K562 (cell line): ENCODE measurements around the gene PRKAR2B. TPM values are rescaled to one million over a fixed set of nuclear protein-coding genes. Genes with fewer than 3 reads are reported as not detected.
"Not testable (repeated sequence)": the region's sequence is repeated elsewhere in the genome, so short reads cannot be mapped to it uniquely, and the experiment has no call there.

ENCODE experiments used
- ATAC-seq: fragments of 200-7000 bp; cut with Tn5 transposase; 3 replicates; pipeline ENCODE4 v1.9.1; 2020; ENCODE audit warnings: moderate library complexity
- BruUV-seq: library from RNA; stranded (reverse); fragments of 400-500 nt; replicated peaks from 2 replicates; lab custom pipeline; 2021; lab: Mats Ljungman, UMichigan
- CTCF ChIA-PET: fragments of 300-600 bp; formaldehyde crosslinking; extraction: SDS; loops from one replicate; lab custom pipeline; 2021; ENCODE audit warnings: low intra/inter-chr PET ratio; lab: Yijun Ruan, JAX
- POLR2A ChIA-PET: fragments of 300-600, 350-650 bp; sonication (Branson Sonifier 250); formaldehyde crosslinking; extraction: SDS; loops from one replicate; lab custom pipeline; 2021; ENCODE audit warnings: antibody characterized with exemption, inconsistent platforms; lab: Yijun Ruan, JAX
- DNase-seq, 4 experiments: peaks; one replicate each; pipeline versions ENCODE4 v3.0.0 to v3.0.0-alpha.2; 2011 to 2018; ENCODE audit warnings: low spot score in 3 of 4, mixed read lengths in 3 of 4; ENCODE audit errors: extremely low read depth in 1 of 4
- FAIRE-seq: peaks from 2 replicates; lab custom pipeline; 2011; peaks lifted over from hg19 to GRCh38; lab: Jason Lieb, UNC
- H2AFZ ChIP-seq: 2 replicates; pipeline ENCODE4 v1.6.0; 2011; ENCODE audit warnings: low read depth, low read length, control low read depth, inconsistent platforms
- H3K27ac ChIP-seq: fragments of 200-600 bp; 3 replicates; pipeline ENCODE4 v1.8.0; 2011; ENCODE audit warnings: low read depth, mild to moderate bottlenecking, control low read depth, inconsistent platforms, low read length, moderate library complexity, mixed read lengths; ENCODE audit errors: extremely low read depth
- H3K27me3 ChIP-seq, 2 experiments: fragments of 300-600 bp in 1 of 2; 2 replicates in 1 of 2; 3 replicates in 1 of 2; pipeline versions ENCODE4 v1.6.0 to v1.8.0; 2011; ENCODE audit warnings: inconsistent platforms in 2 of 2, low read length in 2 of 2, mild to moderate bottlenecking in 1 of 2, mixed read lengths in 1 of 2, moderate library complexity in 1 of 2; ENCODE audit not compliant: control insufficient read depth in 2 of 2, insufficient read depth in 2 of 2
- H3K36me3 ChIP-seq: fragments of 300-600 bp; 3 replicates; pipeline ENCODE4 v1.8.0; 2011; ENCODE audit warnings: mild to moderate bottlenecking, low read length, inconsistent platforms; ENCODE audit not compliant: control insufficient read depth, insufficient read depth
- H3K4me1 ChIP-seq, 2 experiments: fragments of 200-600 bp in 1 of 2; replicated peaks in 1 of 2; 2 replicates in 1 of 2; 3 replicates in 1 of 2; pipeline versions ENCODE4 v1.5.1 to v1.8.0; 2011; ENCODE audit warnings: inconsistent platforms in 2 of 2, low read length in 2 of 2, mild to moderate bottlenecking in 1 of 2, mixed read lengths in 1 of 2, moderate library complexity in 1 of 2; ENCODE audit not compliant: control insufficient read depth in 2 of 2, insufficient read depth in 2 of 2
- H3K4me2 ChIP-seq: 2 replicates; pipeline ENCODE4 v1.6.1; 2011; ENCODE audit warnings: low read length, control low read depth, inconsistent platforms, mixed read lengths; ENCODE audit not compliant: insufficient read depth
- H3K4me3 ChIP-seq: fragments of 200-600 bp; sonication (generic), shearing (Covaris generic); 2 replicates; pipeline ENCODE4 v1.5.1; 2016; ENCODE audit warnings: control low read depth, inconsistent platforms
- H3K79me2 ChIP-seq: fragments of 200-600 bp; 3 replicates; pipeline ENCODE4 v1.8.0; 2011; ENCODE audit warnings: low read length, inconsistent platforms; ENCODE audit not compliant: control insufficient read depth, insufficient read depth
- H3K9ac ChIP-seq, 2 experiments: 2 replicates each; pipeline versions ENCODE4 v1.6.0 to v1.6.1; 2011; ENCODE audit warnings: low read depth in 2 of 2, low read length in 2 of 2, control low read depth in 1 of 2, inconsistent platforms in 1 of 2, mild to moderate bottlenecking in 1 of 2, mixed read lengths in 1 of 2; ENCODE audit not compliant: insufficient read depth in 1 of 2
- H3K9me1 ChIP-seq: one replicate; pipeline ENCODE4 v1.6.0; 2011; ENCODE audit warnings: inconsistent platforms, mild to moderate bottlenecking, low read length, moderate library complexity; ENCODE audit not compliant: control insufficient read depth, insufficient read depth
- H3K9me3 ChIP-seq: replicated peaks from 2 replicates; pipeline ENCODE4 v1.5.1; 2011; ENCODE audit warnings: low read depth, low read length, inconsistent platforms; ENCODE audit not compliant: control insufficient read depth, insufficient read depth
- H4K20me1 ChIP-seq: replicated peaks from 2 replicates; pipeline ENCODE4 v1.6.1; 2011; ENCODE audit warnings: low read length, inconsistent platforms, mixed read lengths; ENCODE audit not compliant: control insufficient read depth, insufficient read depth
- ATF3 ChIP-seq, 2 experiments: fragments of 450-650 bp in 1 of 2; sonication (generic) in 1 of 2; formaldehyde crosslinking in 1 of 2; IDR thresholded peaks in 1 of 2; conservative IDR thresholded peaks in 1 of 2; 2 replicates each; pipeline versions ENCODE4 v1.6.1 to v1.8.1; 2016 to 2023; ENCODE audit warnings: mild to moderate bottlenecking in 2 of 2, moderate library complexity in 2 of 2, inconsistent platforms in 1 of 2, missing genetic modification reagents in 1 of 2
- CBX3 ChIP-seq, 2 experiments: IDR thresholded peaks; 1 replicate in 1 of 2; 2 replicates in 1 of 2; pipeline ENCODE4 v1.6.1; 2012; ENCODE audit warnings: inconsistent platforms in 2 of 2, low read length in 2 of 2, borderline replicate concordance in 1 of 2, control low read depth in 1 of 2
- CHAMP1 ChIP-seq: fragments of 450-650 bp; IDR thresholded peaks from 2 replicates; pipeline ENCODE4 v1.6.1; 2016; ENCODE audit warnings: mild to moderate bottlenecking
- FIP1L1 ChIP-seq: fragments of 200-400 bp; formaldehyde crosslinking; IDR thresholded peaks from 2 replicates; pipeline ENCODE4 v1.6.1; 2018; ENCODE audit warnings: mild to moderate bottlenecking, low read depth, low read length; ENCODE audit not compliant: poor library complexity, severe bottlenecking
- ZBTB33 ChIP-seq: sonication (generic); formaldehyde crosslinking; IDR thresholded peaks from 2 replicates; pipeline ENCODE4 v1.8.1; 2023; ENCODE audit warnings: mild to moderate bottlenecking, missing genetic modification reagents
- WGBS: fragments of 100-300 bp; shearing (Covaris generic); methylation state at CpG from one replicate; pipeline ENCODE4 v1.1.6; 2016; ENCODE audit warnings: low coverage, mixed read lengths; ENCODE audit not compliant: insufficient coverage; ENCODE audit errors: missing lambda C conversion rate; 5-methylcytosine and 5-hydroxymethylcytosine counted together
- in situ Hi-C: fragments of 300-500 bp; cut with MboI; formaldehyde crosslinking; loops from 4 replicates; pipeline ENCODE4 v1.15.0; 2018; ENCODE audit warnings: inconsistent platforms, mixed read lengths
- intact Hi-C: fragments of 100-400 bp; cut with micrococcal nuclease; formaldehyde crosslinking; loops from 2 replicates; pipeline ENCODE4 v1.14.2; 2022
- polyA plus RNA-seq, 8 experiments: library from polyadenylated mRNA; depleted of rRNA in 4 of 8; stranded (reverse) in 5 of 8; unstranded in 3 of 8; fragments of >200 nt; fragmentation: Nextera tagmentation in 2 of 8; fragmentation: Illumina TruSeq in 1 of 8; extraction: Ambion mirVana in 2 of 8; extraction: Trizol in 1 of 8; gene quantifications; 2 replicates each; pipeline versions ENCODE4 v1.2.1 to v1.2.3, GENCODE V29; 2011 to 2014; ENCODE audit warnings: inconsistent platforms in 1 of 8, missing spikeins in 1 of 8
- total RNA-seq, 7 experiments: library from RNA; depleted of rRNA in 6 of 7; stranded (reverse); fragments of >200 nt in 6 of 7; fragmentation: Illumina TruSeq in 2 of 7; extraction: Trizol in 2 of 7; gene quantifications; 2 replicates each; pipeline versions ENCODE4 v1.2.1 to v1.2.3, GENCODE V29; 2011 to 2021; ENCODE audit warnings: low replicate concordance in 1 of 7

PRKAR2B gene
- total and polyA plus RNA-seq, 9 of the 15 experiments (the other 6 are each of a cell fraction or from before 2014, with no cell fraction given) = 59.0 to 173 (median 129) TPM

GRCh38 chr7:107042326-107042910, 2.1 kb upstream of the PRKAR2B start:
- POLR2A ChIA-PET = interaction anchor here (1.1 to 1.5 kb wide), 4 partner anchors 10 to 18 kb away, joined by 3 to 6 read pairs (median 4); no protein-coding TSS in a partner anchor
- in situ Hi-C loops; ATAC-seq; H3K9me1 ChIP-seq; BruUV-seq; FAIRE-seq; H3K9ac ChIP-seq; CTCF ChIA-PET; H2AFZ ChIP-seq; H3K27ac ChIP-seq; H3K27me3 ChIP-seq; DNase-seq; H3K36me3 ChIP-seq; H3K4me2 ChIP-seq; H3K4me3 ChIP-seq; H4K20me1 ChIP-seq; H3K9me3 ChIP-seq; TF ChIP-seq ATF3 (CRISPR knock-in tag; conservative IDR thresholded peaks at IDR 0.05): not testable (repeated sequence)
- Histone ChIP-seq H3K79me2 (peaks cover 28% of the 10 kb centered on the region), H3K4me1 (peaks cover 12 to 38% of the 10 kb centered on the region in 2 experiments)
- TF ChIP-seq ATF3 (IDR thresholded peaks at IDR 0.05) (peak; percentile 21; the same call in 1 of the 2 replicates), CHAMP1 (peak; percentile 77; the same call in 1 of the 2 replicates), FIP1L1 (peak; percentile 32), CBX3 (IDR thresholded peaks at IDR 0.05; ENCODE audit: borderline replicate concordance in 1 of 2, low read length in 2 of 2) (0 out of 3 replicates have a peak, but pooled peaks of 1 of the 2 experiments have one; percentile 28), ZBTB33 (peak; percentile 92)
- WGBS = 97% methylated on average over 35 of the region's 43 CpGs
- intact Hi-C loops = loop anchor here (10.0 kb wide), 1 partner anchor 178 kb away; the partner anchor contains the start of gene PIK3CG
